Adrenal gland (tissue), 12 donors: ENCODE results near the gene NR6A1. TPM values are rescaled to one million over a fixed set of nuclear protein-coding genes. Genes with fewer than 3 reads are reported as not detected.

Source experiments
- DNase-seq, 7 donors: peaks; one replicate each; pipeline ENCODE4 v3.0.0-alpha.2; 2019 to 2020
- H3K27ac ChIP-seq, 5 donors: fragments of 200-600 bp; sonication (generic) in 4 of 5; 1 replicate in 3 of 5; 2 replicates in 2 of 5; pipeline versions ENCODE4 v1.5.1 to v1.8.0; 2016 to 2020; ENCODE audit warnings: mild to moderate bottlenecking in 1 of 5
- H3K27me3 ChIP-seq: fragments of 200-600 bp; 2 replicates; pipeline ENCODE4 v1.8.0; 2021
- H3K36me3 ChIP-seq, 2 donors: fragments of 200-600 bp; replicated peaks in 1 of 2; 1 replicate in 1 of 2; 2 replicates in 1 of 2; pipeline versions ENCODE4 v1.5.1 to v1.8.0; 2018 to 2022
- H3K4me1 ChIP-seq, 2 donors: fragments of 200-600 bp; replicated peaks in 1 of 2; 1 replicate in 1 of 2; 2 replicates in 1 of 2; pipeline versions ENCODE4 v1.5.1 to v1.8.0; 2018 to 2021
- H3K4me3 ChIP-seq, 4 donors: fragments of 200-600 bp; sonication (generic) in 3 of 4; one replicate each; pipeline ENCODE4 v1.5.1; 2016 to 2018
- H3K9me3 ChIP-seq, 3 donors: fragments of 200-600 bp; sonication (generic) in 1 of 3; replicated peaks in 1 of 3; 1 replicate in 2 of 3; 2 replicates in 1 of 3; pipeline versions ENCODE4 v1.5.1 to v1.8.0; 2016 to 2021
- POLR2A ChIP-seq, 2 donors: fragments of 450-650 bp; IDR thresholded peaks; one replicate each; pipeline ENCODE4 v1.6.1; 2017; ENCODE audit warnings: antibody characterized with exemption in 2 of 2, mild to moderate bottlenecking in 2 of 2, moderate library complexity in 1 of 2
- whole genome bisulfite sequencing, 4 donors: extraction: QIAGEN DNeasy Blood & Tissue Kit in 2 of 4; methylation state at CpG; one replicate each; pipeline versions ENCODE4 v1.1.5 to v1.1.7; 2013 to 2017; 5-methylcytosine and 5-hydroxymethylcytosine counted together
- intact Hi-C, 2 donors: fragments of 100-400 bp; cut with DNase I; formaldehyde crosslinking; loops; one replicate each; pipeline versions ENCODE4 v1.14.1 to v1.15.0; 2022 to 2023
- polyA plus RNA-seq, 3 donors: library from polyadenylated mRNA; stranded (reverse); fragments of 200-250 nt in 2 of 3; fragments of 350-450 nt in 1 of 3; fragmentation: Illumina TruSeq in 1 of 3; extraction: RNeasy Lipid Tissue Mini Kit (QIAGEN cat#74804) in 1 of 3; gene quantifications; one replicate each; pipeline ENCODE4 v1.2.3, GENCODE V29; 2013 to 2014
- total RNA-seq, 9 donors: library from RNA; depleted of rRNA in 4 of 9; stranded (reverse); fragments of >200 nt in 4 of 9; fragments of 120-200 nt in 1 of 9; fragmentation: NEBNext Ultra II Directional in 1 of 9; extraction: Animal tissue kit (Norgen Biotek cat#: 25700) in 1 of 9; gene quantifications; one replicate each; pipeline versions ENCODE4 v1.1.0 to v1.2.4, GENCODE V29; 2013 to 2023
- TF ChIP-seq, protein P1 (sequence below), 6 experiments: fragments of 450-650 bp in 4 of 6; fragments of 200-600 bp in 2 of 6; sonication (generic) in 1 of 6; IDR thresholded peaks; 1 replicate in 5 of 6; 2 replicates in 1 of 6; pipeline versions ENCODE4 v1.5.1 to v1.8.0; 2016 to 2021; ENCODE audit warnings: antibody characterized with exemption in 6 of 6, mild to moderate bottlenecking in 2 of 6, moderate library complexity in 1 of 6
- donor health status: healthy with polysubstance abuse.
- donor health status: Bipolar disorder and iron deficiency.
- donor health status: DM: yes; HTN: yes; CAD: no.
- donor health status: DM: no; HTN: no; CAD: no.
- donor health status: DM: no; HTN: no; CAD: no.
- donor health status: DM: yes; HTN: yes; CAD: no.

The NR6A1 gene
- total and polyA plus RNA-seq, 12 donors, result 0.46 to 9.8 (median 1.5) TPM

DNA sequence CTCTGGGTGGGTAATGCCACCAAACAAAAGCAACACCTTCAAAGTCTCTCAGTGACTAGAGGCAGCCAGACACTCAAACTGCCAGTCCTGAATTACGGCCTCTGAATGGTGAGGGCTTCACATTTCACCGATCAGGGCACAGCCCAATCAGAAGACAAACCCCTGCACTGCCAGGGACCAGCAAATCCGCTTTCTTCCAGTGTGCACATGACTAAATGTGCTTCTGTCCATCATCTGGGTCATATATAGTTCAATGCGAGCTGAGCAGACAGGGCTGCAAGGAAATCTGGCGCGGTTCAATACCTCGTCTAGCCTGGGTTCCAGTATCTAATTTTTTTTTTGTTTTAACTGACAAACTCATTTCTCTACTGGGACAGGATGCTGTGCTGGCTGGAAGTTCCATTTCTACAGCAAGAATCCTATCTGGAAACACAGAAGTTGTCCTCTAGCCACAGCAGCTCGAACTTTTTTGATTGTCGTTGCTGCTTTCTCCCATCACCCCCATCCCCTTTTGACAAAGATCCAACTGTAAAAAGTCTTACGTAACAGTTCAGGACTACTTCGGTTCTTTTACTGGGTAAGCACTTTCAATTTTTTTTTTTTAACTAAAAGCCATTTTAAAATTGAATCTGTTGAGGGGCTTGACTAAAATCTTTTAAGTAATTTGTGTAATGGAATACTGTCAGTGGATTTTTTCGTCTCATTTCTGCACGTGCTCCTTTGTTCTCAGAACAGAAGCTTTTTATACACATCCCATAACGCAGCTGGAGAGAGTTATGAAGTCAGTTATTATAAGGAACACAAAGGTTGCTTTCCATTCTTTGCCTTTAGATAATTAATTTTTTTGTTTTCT is 112.7 kb downstream of the NR6A1 start:
- 2 to 4% (median 2%) methylated on average over 13 to 14 of the region's 14 CpGs for WGBS, 4 donors
- DNase-seq, result peak; percentile 64 to 86 (median 73)
- H3K27ac ChIP-seq, result peak overlapping the region; percentile 2 to 88 (median 50)

DNA sequence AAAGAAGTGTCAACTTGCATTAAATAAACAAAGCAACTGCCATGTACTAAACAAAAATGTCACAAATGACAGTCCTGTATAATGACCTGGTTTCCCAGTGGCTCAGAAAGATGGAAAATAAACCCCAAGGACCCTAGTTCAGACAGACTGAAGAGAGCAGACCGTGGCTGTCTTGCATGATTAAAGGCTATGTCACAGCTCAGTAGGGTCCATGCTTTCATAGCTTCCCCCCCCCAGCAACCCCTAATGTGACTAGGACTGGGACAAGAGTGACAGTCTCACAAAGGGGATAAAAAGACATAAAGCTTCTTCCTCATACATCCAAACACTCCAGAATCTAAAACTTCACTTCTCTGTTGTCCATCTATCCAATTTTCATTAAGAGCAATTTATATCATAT is 113.6 kb downstream of the NR6A1 start:
- Histone ChIP-seq H3K9me3 (no peaks in the 10 kb centered on the region), H3K27ac (no peak overlapping the region), H3K4me1 (peaks cover 0 to 13% of the 10 kb centered on the region in 2 donors), H3K4me3 (no peak overlapping the region), H3K27me3 (no peaks in the 10 kb centered on the region), H3K36me3 (no peaks in the 10 kb centered on the region)
- DNase-seq, result no peak
- intact Hi-C loops, result no loop called here
- WGBS, 4 donors, result 47 to 63% (median 51%) methylated on average over 1 of the region's 1 CpG
- TF ChIP-seq POLR2A (IDR thresholded peaks at IDR 0.05), result no peak
- TF ChIP-seq, protein P1, sequence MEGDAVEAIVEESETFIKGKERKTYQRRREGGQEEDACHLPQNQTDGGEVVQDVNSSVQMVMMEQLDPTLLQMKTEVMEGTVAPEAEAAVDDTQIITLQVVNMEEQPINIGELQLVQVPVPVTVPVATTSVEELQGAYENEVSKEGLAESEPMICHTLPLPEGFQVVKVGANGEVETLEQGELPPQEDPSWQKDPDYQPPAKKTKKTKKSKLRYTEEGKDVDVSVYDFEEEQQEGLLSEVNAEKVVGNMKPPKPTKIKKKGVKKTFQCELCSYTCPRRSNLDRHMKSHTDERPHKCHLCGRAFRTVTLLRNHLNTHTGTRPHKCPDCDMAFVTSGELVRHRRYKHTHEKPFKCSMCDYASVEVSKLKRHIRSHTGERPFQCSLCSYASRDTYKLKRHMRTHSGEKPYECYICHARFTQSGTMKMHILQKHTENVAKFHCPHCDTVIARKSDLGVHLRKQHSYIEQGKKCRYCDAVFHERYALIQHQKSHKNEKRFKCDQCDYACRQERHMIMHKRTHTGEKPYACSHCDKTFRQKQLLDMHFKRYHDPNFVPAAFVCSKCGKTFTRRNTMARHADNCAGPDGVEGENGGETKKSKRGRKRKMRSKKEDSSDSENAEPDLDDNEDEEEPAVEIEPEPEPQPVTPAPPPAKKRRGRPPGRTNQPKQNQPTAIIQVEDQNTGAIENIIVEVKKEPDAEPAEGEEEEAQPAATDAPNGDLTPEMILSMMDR (IDR thresholded peaks at IDR 0.05), result no peak

More for the DNA sequence above, 112.7 kb downstream of the NR6A1 start:
- Histone ChIP-seq H3K9me3 (no peaks in the 10 kb centered on the region), H3K27me3 (no peaks in the 10 kb centered on the region), H3K4me3 (peak overlapping the region in 2 of 4 donors; percentile 28 to 59), H3K4me1 (peaks cover 0 to 8% of the 10 kb centered on the region in 2 donors), H3K36me3 (no peaks in the 10 kb centered on the region)
- TF ChIP-seq POLR2A (IDR thresholded peaks at IDR 0.05), result peak; percentile 25 to 83
- TF ChIP-seq, protein P1 (IDR thresholded peaks at IDR 0.05), result no peak
- intact Hi-C loops, result no loop called here

GRCh38 chr9:124654431-124654830 is 116.7 kb downstream of the NR6A1 start:
- H3K27me3 ChIP-seq, result no peaks in the 10 kb centered on the region
- H3K36me3 ChIP-seq, result no peaks in the 10 kb centered on the region
- no peak overlapping the region for H3K27ac ChIP-seq
- no peak for DNase-seq
- intact Hi-C loops, result no loop called here
- 71 to 100% (median 86%) methylated on average over 1 of the region's 1 CpG for WGBS, 4 donors
- peaks cover 0 to 10% of the 10 kb centered on the region in 2 donors for H3K4me1 ChIP-seq
- H3K9me3 ChIP-seq, result no peaks in the 10 kb centered on the region
- no peak overlapping the region for H3K4me3 ChIP-seq
- TF ChIP-seq POLR2A (IDR thresholded peaks at IDR 0.05), result no peak
- TF ChIP-seq, protein P1 (IDR thresholded peaks at IDR 0.05), result no peak

GRCh38 chr9:124652615-124653393 is 118.3 kb downstream of the NR6A1 start:
- H3K9me3 ChIP-seq, result no peaks in the 10 kb centered on the region
- no peak overlapping the region for H3K27ac ChIP-seq
- TF ChIP-seq, protein P1 (IDR thresholded peaks at IDR 0.05), result no peak
- peak in 1 of 2 donors; percentile 15 for TF ChIP-seq POLR2A (IDR thresholded peaks at IDR 0.05)
- no peaks in the 10 kb centered on the region for H3K36me3 ChIP-seq
- H3K4me1 ChIP-seq, result peaks cover 0 to 9% of the 10 kb centered on the region in 2 donors
- 51 to 58% (median 53%) methylated on average over 3 of the region's 3 CpGs for WGBS, 4 donors
- peak; percentile 49 to 83 (median 69) for DNase-seq
- H3K4me3 ChIP-seq, result no peak overlapping the region
- no peaks in the 10 kb centered on the region for H3K27me3 ChIP-seq
- intact Hi-C loops, result no loop called here
